Nephron progenitor cell (in vitro differentiated cells): Measurements from ENCODE around the gene PRKCZ.

Source experiments
- DNase-seq: peaks from one replicate; pipeline ENCODE4 v3.0.0; 2021
- H3K27ac Mint-ChIP-seq: 2 replicates; pipeline ENCODE4 v1.8.0; 2021; ENCODE audit warnings: mild to moderate bottlenecking, moderate library complexity, mixed read lengths
- H3K27me3 Mint-ChIP-seq: 2 replicates; pipeline ENCODE4 v1.8.0; 2021; ENCODE audit warnings: mild to moderate bottlenecking, low read depth, mixed read lengths; ENCODE audit not compliant: poor library complexity
- H3K36me3 Mint-ChIP-seq: 2 replicates; pipeline ENCODE4 v1.8.0; 2021; ENCODE audit warnings: low read depth, mixed read lengths
- H3K4me1 Mint-ChIP-seq: 2 replicates; pipeline ENCODE4 v1.8.0; 2021; ENCODE audit warnings: mixed read lengths
- H3K4me3 Mint-ChIP-seq: 2 replicates; pipeline ENCODE4 v1.8.0; 2021; ENCODE audit warnings: mild to moderate bottlenecking, moderate library complexity, mixed read lengths
- H3K9me3 Mint-ChIP-seq: 2 replicates; pipeline ENCODE4 v1.8.0; 2021; ENCODE audit warnings: mild to moderate bottlenecking, moderate library complexity, mixed read lengths
- TF ChIP-seq, protein P1 (sequence below): fragments of 200-600 bp; sonication (generic); IDR thresholded peaks from 2 replicates; pipeline ENCODE4 v1.5.0; 2021; ENCODE audit warnings: antibody characterized with exemption

The PRKCZ gene

DNA sequence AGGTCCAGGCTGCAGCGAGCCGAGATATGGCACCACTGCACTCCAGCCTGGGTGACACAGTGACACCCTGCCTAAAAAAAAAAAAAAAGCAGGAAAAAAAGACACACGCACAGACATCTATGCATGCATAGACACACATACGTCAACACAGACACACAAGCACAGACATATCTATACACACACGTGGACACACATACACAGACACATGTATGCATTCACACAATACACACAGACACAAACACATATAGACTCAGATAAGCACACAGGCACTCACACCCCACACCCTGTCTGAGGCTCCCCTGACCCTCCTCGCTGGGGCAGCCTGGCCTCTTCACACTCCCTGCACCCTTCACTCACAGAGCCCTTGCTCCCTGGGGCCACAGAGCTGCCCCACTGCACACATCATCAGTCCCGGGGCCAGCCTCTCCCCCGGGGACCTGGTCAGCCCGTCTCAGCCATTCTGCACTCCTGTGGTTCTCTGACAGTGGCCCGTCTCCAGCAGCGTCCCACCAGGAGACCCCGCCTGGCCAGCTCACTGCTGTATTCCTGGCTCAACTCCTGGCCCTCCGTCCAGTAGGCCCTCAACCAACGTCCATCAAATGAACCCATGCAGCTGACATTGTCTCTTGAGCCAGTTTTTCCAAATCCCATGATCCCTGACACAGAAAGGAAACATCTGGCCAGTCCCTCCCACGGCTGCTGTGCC, 4.6 kb upstream of the PRKCZ start:
- DNase-seq, result no peak
- Mint-ChIP-seq H3K36me3 (no peaks in the 10 kb centered on the region), H3K27me3 (peaks cover 50% of the 10 kb centered on the region), H3K4me1 (peaks cover 27% of the 10 kb centered on the region), H3K9me3 (no peaks in the 10 kb centered on the region), H3K27ac (no peak overlapping the region), H3K4me3 (no peak overlapping the region)
- TF ChIP-seq, protein P1, sequence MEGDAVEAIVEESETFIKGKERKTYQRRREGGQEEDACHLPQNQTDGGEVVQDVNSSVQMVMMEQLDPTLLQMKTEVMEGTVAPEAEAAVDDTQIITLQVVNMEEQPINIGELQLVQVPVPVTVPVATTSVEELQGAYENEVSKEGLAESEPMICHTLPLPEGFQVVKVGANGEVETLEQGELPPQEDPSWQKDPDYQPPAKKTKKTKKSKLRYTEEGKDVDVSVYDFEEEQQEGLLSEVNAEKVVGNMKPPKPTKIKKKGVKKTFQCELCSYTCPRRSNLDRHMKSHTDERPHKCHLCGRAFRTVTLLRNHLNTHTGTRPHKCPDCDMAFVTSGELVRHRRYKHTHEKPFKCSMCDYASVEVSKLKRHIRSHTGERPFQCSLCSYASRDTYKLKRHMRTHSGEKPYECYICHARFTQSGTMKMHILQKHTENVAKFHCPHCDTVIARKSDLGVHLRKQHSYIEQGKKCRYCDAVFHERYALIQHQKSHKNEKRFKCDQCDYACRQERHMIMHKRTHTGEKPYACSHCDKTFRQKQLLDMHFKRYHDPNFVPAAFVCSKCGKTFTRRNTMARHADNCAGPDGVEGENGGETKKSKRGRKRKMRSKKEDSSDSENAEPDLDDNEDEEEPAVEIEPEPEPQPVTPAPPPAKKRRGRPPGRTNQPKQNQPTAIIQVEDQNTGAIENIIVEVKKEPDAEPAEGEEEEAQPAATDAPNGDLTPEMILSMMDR, result no peak

GRCh38 chr1:2046174-2046917, 3.9 kb upstream of the PRKCZ start:
- H3K4me3 Mint-ChIP-seq, result no peak overlapping the region
- H3K9me3 Mint-ChIP-seq, result no peaks in the 10 kb centered on the region
- DNase-seq, result peak; percentile 88

GRCh38 chr1:2046953-2047748, 3.1 kb upstream of the PRKCZ start:
- peaks cover 27% of the 10 kb centered on the region for H3K4me1 Mint-ChIP-seq
- H3K9me3 Mint-ChIP-seq, result no peaks in the 10 kb centered on the region
- H3K27me3 Mint-ChIP-seq, result peaks cover 65% of the 10 kb centered on the region
- DNase-seq, result no peak
- no peak overlapping the region for H3K4me3 Mint-ChIP-seq
- no peak overlapping the region for H3K27ac Mint-ChIP-seq
- no peaks in the 10 kb centered on the region for H3K36me3 Mint-ChIP-seq
- TF ChIP-seq, protein P1, result no peak

More at GRCh38 chr1:2046174-2046917, 3.9 kb upstream of the PRKCZ start:
- TF ChIP-seq, protein P1, result peak; percentile 71
- Mint-ChIP-seq H3K4me1 (peaks cover 27% of the 10 kb centered on the region), H3K27ac (no peak overlapping the region), H3K27me3 (peaks cover 57% of the 10 kb centered on the region), H3K36me3 (no peaks in the 10 kb centered on the region)

DNA sequence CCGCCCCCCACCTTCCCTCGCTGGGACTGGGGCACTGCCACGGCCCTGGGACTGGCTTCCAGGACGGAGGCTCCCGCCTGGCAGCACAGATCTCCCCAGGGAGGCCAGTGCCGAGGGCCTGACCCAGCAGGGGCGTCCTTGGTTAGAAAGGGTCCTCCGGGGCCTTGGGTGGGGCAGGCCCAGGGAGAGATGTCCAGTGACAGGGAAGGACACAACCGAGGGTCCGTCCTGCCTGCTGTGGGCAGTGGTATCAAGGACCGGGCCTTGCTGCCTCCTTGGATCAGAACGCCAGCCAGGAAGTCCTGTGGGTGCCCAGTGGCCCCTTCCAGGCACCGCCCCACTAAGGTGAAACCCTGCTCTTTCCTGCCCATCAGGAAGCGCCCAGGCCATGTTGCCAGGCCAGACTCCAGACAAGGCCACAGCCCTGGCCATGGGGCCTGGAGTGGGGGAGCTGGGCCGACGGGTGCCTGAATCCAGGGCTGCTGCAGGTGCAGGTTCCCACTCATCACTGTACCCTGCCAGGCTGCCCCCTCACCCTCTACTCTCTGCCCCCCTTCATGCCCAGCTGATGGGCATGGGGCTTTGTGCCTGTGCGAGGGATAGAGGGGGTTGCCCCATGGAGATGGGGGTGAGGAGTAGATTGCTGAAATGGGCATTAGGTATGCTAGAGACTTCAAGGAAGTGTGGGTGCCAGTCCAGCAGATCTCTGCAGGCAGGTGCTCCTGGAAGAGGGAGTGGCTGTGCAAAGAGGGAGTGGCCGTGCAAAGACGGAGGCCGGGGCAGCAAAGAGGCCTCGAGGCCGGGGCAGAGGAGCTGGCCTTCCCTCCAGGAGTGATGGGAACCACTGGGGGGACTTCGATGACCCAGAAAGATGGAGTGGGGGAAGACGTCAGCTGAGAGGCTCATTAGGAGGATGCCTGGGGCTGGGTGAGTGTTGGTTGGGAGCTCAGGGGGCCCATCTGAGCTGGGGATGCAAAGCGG, 2.2 kb upstream of the PRKCZ start:
- Mint-ChIP-seq H3K4me1 (peaks cover 35% of the 10 kb centered on the region), H3K36me3 (no peaks in the 10 kb centered on the region), H3K4me3 (peak overlapping the region; percentile 69), H3K27ac (no peak overlapping the region), H3K27me3 (peaks cover 73% of the 10 kb centered on the region), H3K9me3 (no peaks in the 10 kb centered on the region)
- DNase-seq, result no peak
- TF ChIP-seq, protein P1, result no peak

DNA sequence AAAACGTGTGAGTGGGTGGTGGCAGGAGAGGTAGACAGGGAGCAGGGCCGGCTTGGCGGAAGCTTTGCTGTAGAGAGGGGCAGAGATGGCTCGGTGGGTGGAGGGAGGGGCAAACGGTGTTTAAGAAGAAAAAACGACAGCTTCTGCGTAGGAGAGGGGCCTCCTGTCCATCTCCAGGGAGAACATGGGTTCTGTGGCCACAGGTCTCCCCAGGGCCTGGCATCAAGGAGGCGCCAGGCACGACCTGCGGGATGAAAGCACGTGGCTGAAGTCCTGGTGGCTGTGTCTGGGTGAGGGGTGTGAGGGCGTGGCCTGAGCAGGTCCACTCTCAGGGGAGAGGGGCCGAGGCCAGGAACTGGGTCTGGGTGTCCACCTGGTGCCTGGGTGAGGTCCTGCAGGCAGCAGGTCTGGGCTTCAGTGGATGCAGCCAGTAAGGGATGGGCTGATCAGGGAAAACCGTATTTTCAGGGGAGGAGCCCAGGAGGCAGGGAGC, 940 bp upstream of the PRKCZ start:
- Mint-ChIP-seq H3K27me3 (peaks cover 74% of the 10 kb centered on the region), H3K4me3 (peak overlapping the region; percentile 80), H3K27ac (no peak overlapping the region), H3K9me3 (no peaks in the 10 kb centered on the region), H3K36me3 (no peaks in the 10 kb centered on the region), H3K4me1 (peaks cover 38% of the 10 kb centered on the region)
- TF ChIP-seq, protein P1, result no peak
- peak; percentile 55 for DNase-seq
